ENCODE data around the gene LRRIQ3. TPM values are rescaled to one million over a fixed set of nuclear protein-coding genes. Genes with fewer than 3 reads are reported as not detected.

Gene LRRIQ3
- total and polyA plus RNA-seq, 9 of the 15 experiments (the other 6 are each of a cell fraction or from before 2014, with no cell fraction given) = 0.27 to 2.8 (median 1.7) TPM

- ChIA-PET POLR2A (no interaction called here), CTCF (ENCODE audit: low intra/inter-chr PET ratio) (no interaction called here)
- in situ Hi-C loops (cut with MboI) = no loop called here
- Histone ChIP-seq H4K20me1 (replicated peaks; ENCODE audit: control insufficient read depth, insufficient read depth, low read length) (no peaks in the 10 kb centered on the region), H3K27me3 (ENCODE audit: control insufficient read depth in 2 of 2, insufficient read depth in 2 of 2, low read length in 2 of 2) (no peaks in the 10 kb centered on the region), H2AFZ (ENCODE audit: low read depth, low read length) (no peak overlapping the region), H3K4me2 (ENCODE audit: insufficient read depth, low read length) (no peak overlapping the region), H3K4me3 (no peak overlapping the region), H3K27ac (ENCODE audit: extremely low read depth, low read depth, low read length) (no peak overlapping the region), H3K9ac (ENCODE audit: insufficient read depth in 1 of 2, low read depth in 2 of 2, low read length in 2 of 2) (no peak overlapping the region), H3K9me3 (replicated peaks; ENCODE audit: control insufficient read depth, insufficient read depth, low read depth, low read length) (no peaks in the 10 kb centered on the region), H3K9me1 (ENCODE audit: control insufficient read depth, insufficient read depth, low read length) (no peaks in the 10 kb centered on the region), H3K4me1 (replicated peaks in 1 of 2; ENCODE audit: control insufficient read depth in 2 of 2, insufficient read depth in 2 of 2, low read length in 2 of 2) (no peaks in the 10 kb centered on the region), H3K79me2 (ENCODE audit: control insufficient read depth, insufficient read depth, low read length) (no peaks in the 10 kb centered on the region), H3K36me3 (ENCODE audit: control insufficient read depth, insufficient read depth, low read length) (no peaks in the 10 kb centered on the region)
- DNase-seq (ENCODE audit: extremely low read depth in 1 of 4, low spot score in 3 of 4) = no peak
- FAIRE-seq = no peak
- no TSS peak for BruUV-seq (replicated peaks)
- no peak for ATAC-seq
- TF ChIP-seq HDAC1 (IDR thresholded peaks at IDR 0.05) = no peak
- no peak for TF ChIP-seq PPARD (CRISPR knock-in tag; IDR thresholded peaks at IDR 0.05)
- intact Hi-C loops (cut with micrococcal nuclease) = no loop called here
Observed at GRCh38 chr1:74161497-74161896, 36.5 kb downstream of the LRRIQ3 start.

GRCh38 chr1:74160046-74160445 lies 37.9 kb downstream of the LRRIQ3 start:
- no peak for DNase-seq (ENCODE audit: extremely low read depth in 1 of 4, low spot score in 3 of 4)
- Histone ChIP-seq H3K9me3 (replicated peaks; ENCODE audit: control insufficient read depth, insufficient read depth, low read depth, low read length) (no peaks in the 10 kb centered on the region), H2AFZ (ENCODE audit: low read depth, low read length) (no peak overlapping the region), H3K36me3 (ENCODE audit: control insufficient read depth, insufficient read depth, low read length) (no peaks in the 10 kb centered on the region), H3K9ac (ENCODE audit: insufficient read depth in 1 of 2, low read depth in 2 of 2, low read length in 2 of 2) (no peak overlapping the region), H4K20me1 (replicated peaks; ENCODE audit: control insufficient read depth, insufficient read depth, low read length) (no peaks in the 10 kb centered on the region), H3K4me2 (ENCODE audit: insufficient read depth, low read length) (no peak overlapping the region), H3K79me2 (ENCODE audit: control insufficient read depth, insufficient read depth, low read length) (no peaks in the 10 kb centered on the region), H3K27me3 (ENCODE audit: control insufficient read depth in 2 of 2, insufficient read depth in 2 of 2, low read length in 2 of 2) (no peaks in the 10 kb centered on the region), H3K4me1 (replicated peaks in 1 of 2; ENCODE audit: control insufficient read depth in 2 of 2, insufficient read depth in 2 of 2, low read length in 2 of 2) (no peaks in the 10 kb centered on the region), H3K9me1 (ENCODE audit: control insufficient read depth, insufficient read depth, low read length) (no peaks in the 10 kb centered on the region), H3K27ac (ENCODE audit: extremely low read depth, low read depth, low read length) (no peak overlapping the region), H3K4me3 (no peak overlapping the region)
- in situ Hi-C loops (cut with MboI) = no loop called here
- WGBS (ENCODE audit: insufficient coverage, low coverage, missing lambda C conversion rate) = 5% methylated on average over 2 of the region's 2 CpGs
- no peak for FAIRE-seq
- intact Hi-C loops (cut with micrococcal nuclease) = no loop called here
- BruUV-seq (replicated peaks) = no TSS peak
- ChIA-PET CTCF (ENCODE audit: low intra/inter-chr PET ratio) (no interaction called here), POLR2A (no interaction called here)
- no peak for ATAC-seq
- no peak for TF ChIP-seq CTBP1 (IDR thresholded peaks at IDR 0.05; ENCODE audit: borderline replicate concordance)
- TF ChIP-seq ZBTB33 (CRISPR knock-in tag; IDR thresholded peaks at IDR 0.05) = no peak
- TF ChIP-seq ZNF347 (CRISPR knock-in tag; IDR thresholded peaks at IDR 0.05; ENCODE audit: low read depth) = no peak
- no peak for TF ChIP-seq ZNF79 (CRISPR knock-in tag; IDR thresholded peaks at IDR 0.05; ENCODE audit: low read depth)
- TF ChIP-seq HES1 (IDR thresholded peaks at IDR 0.05; ENCODE audit: low read depth) = no peak
- no peak for TF ChIP-seq MAFG (tag; conservative IDR thresholded peaks at IDR 0.05)
- no peak for TF ChIP-seq CTCFL (IDR thresholded peaks at IDR 0.05; ENCODE audit: borderline replicate concordance, insufficient read depth, low read depth, low read length, poor library complexity, severe bottlenecking)
- no peak for TF ChIP-seq ZNF232 (CRISPR knock-in tag; IDR thresholded peaks at IDR 0.05)
- TF ChIP-seq ZFX (CRISPR knock-in tag; IDR thresholded peaks at IDR 0.05) = no peak
- no peak for TF ChIP-seq SMAD1 (IDR thresholded peaks at IDR 0.05; ENCODE audit: low read depth, low read length, partially characterized antibody)
